Esophagus squamous epithelium (tissue), 5 donors: ENCODE results near the gene CTNNB1. TPM values are rescaled to one million over a fixed set of nuclear protein-coding genes. Genes with fewer than 3 reads are reported as not detected.
A peak's percentile ranks its signal among the peaks of the same experiment; 100 is the strongest.

Experiments
- DNase-seq: peaks from one replicate; lab custom pipeline; 2025; lab: John Stamatoyannopoulos, UW
- H3K27ac ChIP-seq, 4 donors: fragments of 200-600 bp; sonication (generic); one replicate each; pipeline ENCODE4 v1.5.1; 2016 to 2019; ENCODE audit warnings: mild to moderate bottlenecking in 1 of 4
- H3K27me3 ChIP-seq, 4 donors: fragments of 200-600 bp; sonication (generic); 1 replicate in 3 of 4; 2 replicates in 1 of 4; pipeline versions ENCODE4 v1.5.1 to v1.6.0; 2017 to 2021; ENCODE audit warnings: antibody characterized with exemption in 1 of 4
- H3K36me3 ChIP-seq, 3 donors: fragments of 200-600 bp; sonication (generic); one replicate each; pipeline ENCODE4 v1.5.1; 2016 to 2019
- H3K4me1 ChIP-seq, 3 donors: fragments of 200-600 bp; sonication (generic); one replicate each; pipeline ENCODE4 v1.5.1; 2017 to 2019
- H3K4me3 ChIP-seq, 4 donors: fragments of 200-600 bp; sonication (generic); 1 replicate in 3 of 4; 2 replicates in 1 of 4; pipeline ENCODE4 v1.5.1; 2016 to 2019; ENCODE audit warnings: mild to moderate bottlenecking in 2 of 4, moderate library complexity in 1 of 4
- H3K9me3 ChIP-seq, 3 donors: fragments of 200-600 bp; sonication (generic); one replicate each; pipeline ENCODE4 v1.5.1; 2016 to 2019
- POLR2A ChIP-seq, 4 donors: fragments of 450-650 bp; IDR thresholded peaks; one replicate each; pipeline ENCODE4 v1.6.1; 2017; ENCODE audit warnings: antibody characterized with exemption in 4 of 4, mild to moderate bottlenecking in 4 of 4, moderate library complexity in 3 of 4
- WGBS, 2 donors: methylation state at CpG; one replicate each; pipeline ENCODE4 v1.1.5; 2018; 5-methylcytosine and 5-hydroxymethylcytosine counted together
- intact Hi-C: fragments of 100-400 bp; cut with DNase I; formaldehyde crosslinking; loops from one replicate; pipeline ENCODE4 v1.15.0; 2022
- total RNA-seq, 4 donors: library from RNA; depleted of rRNA; stranded (reverse); fragments of >200 nt; gene quantifications; one replicate each; pipeline ENCODE4 v1.1.0, GENCODE V29; 2016
- TF ChIP-seq, protein P1 (sequence below), 6 experiments: fragments of 450-650 bp in 4 of 6; fragments of 200-600 bp in 2 of 6; sonication (generic) in 2 of 6; IDR thresholded peaks; one replicate each; pipeline ENCODE4 v1.5.1; 2016 to 2019; ENCODE audit warnings: antibody characterized with exemption in 6 of 6, mild to moderate bottlenecking in 4 of 6, moderate library complexity in 4 of 6
- donor health status: DM: yes; HTN: yes; CAD: no.

The CTNNB1 gene
- total RNA-seq, 4 donors from 2014 or later: 219 to 430 (median 290) TPM

DNA sequence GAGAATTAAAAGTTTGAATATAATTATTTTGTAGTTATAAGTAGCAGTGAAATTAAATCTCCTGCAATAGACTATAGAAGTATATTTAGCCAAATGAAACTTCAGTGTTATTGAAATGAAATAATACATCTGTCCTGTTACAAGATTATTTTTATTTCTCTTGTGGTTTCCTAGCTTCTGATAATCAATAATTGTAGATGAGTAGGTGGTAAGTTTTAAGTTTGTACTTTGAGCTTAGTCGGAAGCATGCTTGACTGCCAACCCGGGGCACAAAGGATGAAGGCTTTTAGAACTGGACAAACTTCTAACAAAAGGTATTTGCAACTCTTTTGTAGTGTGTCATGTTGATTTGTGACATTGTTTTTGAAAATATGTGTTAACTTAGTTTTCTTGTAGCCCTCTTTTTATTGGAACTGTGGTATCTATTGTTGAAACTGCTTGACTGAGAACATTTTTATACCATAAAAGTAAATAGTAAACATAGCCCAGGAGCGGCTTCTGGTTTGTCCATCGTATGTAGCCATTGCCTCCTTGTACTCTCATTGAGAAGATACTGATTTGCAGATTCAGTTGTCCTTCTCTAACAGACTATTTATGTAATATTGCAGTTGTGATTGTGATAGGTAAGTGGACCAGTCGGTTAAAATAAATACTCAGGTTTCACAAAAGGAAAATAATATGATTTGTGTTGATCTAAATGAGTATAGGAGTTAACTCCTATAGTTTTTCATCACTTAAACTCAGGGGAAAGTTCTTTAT is 2.9 kb downstream of the CTNNB1 start:
- Histone ChIP-seq H3K4me1 (peaks cover 15 to 70% (median 41%) of the 10 kb centered on the region in 3 donors), H3K9me3 (no peaks in the 10 kb centered on the region), H3K27ac (peak overlapping the region; percentile 2 to 99 (median 53)), H3K4me3 (peak overlapping the region; percentile 87 to 95 (median 94)), H3K27me3 (no peaks in the 10 kb centered on the region), H3K36me3 (no peaks in the 10 kb centered on the region)
- TF ChIP-seq, protein P1, sequence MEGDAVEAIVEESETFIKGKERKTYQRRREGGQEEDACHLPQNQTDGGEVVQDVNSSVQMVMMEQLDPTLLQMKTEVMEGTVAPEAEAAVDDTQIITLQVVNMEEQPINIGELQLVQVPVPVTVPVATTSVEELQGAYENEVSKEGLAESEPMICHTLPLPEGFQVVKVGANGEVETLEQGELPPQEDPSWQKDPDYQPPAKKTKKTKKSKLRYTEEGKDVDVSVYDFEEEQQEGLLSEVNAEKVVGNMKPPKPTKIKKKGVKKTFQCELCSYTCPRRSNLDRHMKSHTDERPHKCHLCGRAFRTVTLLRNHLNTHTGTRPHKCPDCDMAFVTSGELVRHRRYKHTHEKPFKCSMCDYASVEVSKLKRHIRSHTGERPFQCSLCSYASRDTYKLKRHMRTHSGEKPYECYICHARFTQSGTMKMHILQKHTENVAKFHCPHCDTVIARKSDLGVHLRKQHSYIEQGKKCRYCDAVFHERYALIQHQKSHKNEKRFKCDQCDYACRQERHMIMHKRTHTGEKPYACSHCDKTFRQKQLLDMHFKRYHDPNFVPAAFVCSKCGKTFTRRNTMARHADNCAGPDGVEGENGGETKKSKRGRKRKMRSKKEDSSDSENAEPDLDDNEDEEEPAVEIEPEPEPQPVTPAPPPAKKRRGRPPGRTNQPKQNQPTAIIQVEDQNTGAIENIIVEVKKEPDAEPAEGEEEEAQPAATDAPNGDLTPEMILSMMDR (IDR thresholded peaks at IDR 0.05): no peak
- no peak for TF ChIP-seq POLR2A (IDR thresholded peaks at IDR 0.05)
- intact Hi-C loops: no loop called here
- 19 to 21% methylated on average over 5 of the region's 5 CpGs for WGBS, 2 donors
- DNase-seq: no peak

DNA sequence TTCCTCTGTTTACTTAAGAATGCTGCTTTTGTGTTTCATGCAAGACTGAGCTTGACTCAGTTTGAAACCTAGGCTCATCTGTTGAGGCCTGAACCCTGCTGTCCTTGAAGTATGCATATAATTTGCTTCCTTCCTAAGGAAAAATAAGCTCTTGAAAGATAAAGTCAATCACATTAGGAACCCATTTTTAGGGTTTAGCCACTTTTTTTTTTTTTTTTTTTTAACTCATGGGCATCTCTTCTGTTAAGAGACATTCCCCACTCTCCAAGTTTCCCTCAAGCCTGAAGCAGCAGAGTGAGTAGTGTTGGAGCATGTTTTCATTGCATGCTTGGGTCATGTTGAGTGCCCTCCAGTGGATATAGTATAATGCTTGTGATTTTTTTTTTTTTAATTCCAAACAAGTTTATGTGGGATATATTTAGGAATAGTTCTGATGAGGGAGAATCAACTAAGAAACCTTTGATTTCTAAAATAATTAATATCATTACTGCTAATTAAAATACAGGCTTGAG is 3.6 kb downstream of the CTNNB1 start:
- peak overlapping the region in 3 of 4 donors; percentile 87 to 95 (median 93) for H3K4me3 ChIP-seq
- H3K27ac ChIP-seq: peak overlapping the region in 3 of 4 donors; percentile 7 to 99 (median 99)
- intact Hi-C loops: no loop called here
- no peak for TF ChIP-seq POLR2A (IDR thresholded peaks at IDR 0.05)
- TF ChIP-seq, protein P1 (IDR thresholded peaks at IDR 0.05): peak in 5 of 6 experiments; percentile 9 to 42 (median 31)
- no peaks in the 10 kb centered on the region for H3K9me3 ChIP-seq
- peaks cover 15 to 77% (median 47%) of the 10 kb centered on the region in 3 donors for H3K4me1 ChIP-seq
- DNase-seq: no peak
- H3K27me3 ChIP-seq: no peaks in the 10 kb centered on the region
- no peaks in the 10 kb centered on the region for H3K36me3 ChIP-seq

DNA sequence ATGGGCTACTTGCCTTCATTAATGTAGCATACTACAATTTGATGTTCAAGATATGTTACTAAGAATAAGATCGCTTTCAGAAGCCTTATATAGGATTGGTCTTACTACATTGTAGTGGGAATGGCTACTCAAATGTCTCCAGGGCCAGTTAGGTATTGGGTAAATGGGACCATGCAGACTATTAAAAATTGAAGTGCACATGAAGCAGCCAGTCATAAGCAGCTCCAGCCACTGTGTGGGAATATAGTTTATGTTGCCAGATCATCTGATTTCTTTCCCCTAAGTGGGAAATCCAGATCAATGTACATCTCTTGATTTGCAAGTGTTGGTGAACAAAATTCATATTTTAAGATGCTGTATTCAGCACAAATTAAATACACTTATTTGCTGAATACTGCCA is 5.1 kb downstream of the CTNNB1 start:
- Histone ChIP-seq H3K9me3 (no peaks in the 10 kb centered on the region), H3K27ac (no peak overlapping the region), H3K4me3 (peak overlapping the region in 1 of 4 donors; percentile 1), H3K4me1 (peaks cover 15 to 85% (median 47%) of the 10 kb centered on the region in 3 donors), H3K36me3 (no peaks in the 10 kb centered on the region), H3K27me3 (no peaks in the 10 kb centered on the region)
- no peak for DNase-seq
- TF ChIP-seq, protein P1 (IDR thresholded peaks at IDR 0.05): no peak
- TF ChIP-seq POLR2A (IDR thresholded peaks at IDR 0.05): no peak
- intact Hi-C loops: no loop called here
- 71 to 73% methylated on average over 1 of the region's 1 CpG for WGBS, 2 donors

DNA sequence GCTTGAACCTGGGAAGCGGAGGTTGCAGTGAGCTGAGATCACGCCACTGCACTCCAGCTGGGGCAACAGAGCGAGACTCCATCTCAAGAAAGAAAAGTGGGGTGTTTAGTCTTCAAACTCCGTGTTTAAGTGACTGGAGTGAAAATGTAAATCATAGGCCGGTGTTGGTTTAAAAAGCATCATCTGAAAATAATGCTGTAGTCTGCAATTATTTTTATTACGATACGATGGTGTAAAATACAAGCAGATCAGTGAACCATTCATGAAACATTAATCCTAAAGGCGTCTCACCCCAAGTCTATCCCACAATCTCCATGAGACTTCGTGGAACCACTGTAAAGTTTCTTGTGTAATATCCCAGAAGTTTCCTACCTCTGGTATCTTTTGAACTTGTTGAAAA is 6.3 kb downstream of the CTNNB1 start:
- Histone ChIP-seq H3K36me3 (peaks cover 0 to 6% (median 0%) of the 10 kb centered on the region in 3 donors), H3K27ac (no peak overlapping the region), H3K27me3 (no peaks in the 10 kb centered on the region), H3K4me3 (peak overlapping the region in 1 of 4 donors; percentile 18), H3K9me3 (no peaks in the 10 kb centered on the region), H3K4me1 (peaks cover 15 to 86% (median 47%) of the 10 kb centered on the region in 3 donors)
- intact Hi-C loops: no loop called here
- TF ChIP-seq, protein P1 (IDR thresholded peaks at IDR 0.05): no peak
- TF ChIP-seq POLR2A (IDR thresholded peaks at IDR 0.05): no peak
- WGBS, 2 donors: 70% methylated on average over 8 to 9 of the region's 9 CpGs
- DNase-seq: no peak

DNA sequence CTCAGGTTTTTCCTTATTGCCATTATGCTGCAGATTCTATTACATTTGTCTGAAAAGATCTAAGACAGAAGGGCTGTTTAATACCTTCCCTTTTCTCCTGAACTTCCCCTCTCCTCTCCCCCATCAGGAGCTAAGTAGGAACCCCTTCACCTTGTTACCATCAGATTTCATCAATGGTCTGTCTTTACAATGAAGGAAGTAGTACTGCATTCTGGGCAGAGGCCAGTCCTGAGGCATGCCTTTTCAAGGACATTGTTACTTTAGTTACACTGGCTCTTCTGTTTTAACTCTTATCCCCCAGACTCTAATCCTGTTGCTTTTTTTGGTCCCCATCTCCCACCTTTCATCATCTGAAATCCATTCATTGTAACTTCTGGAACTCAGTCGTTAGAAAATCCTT is 8.1 kb downstream of the CTNNB1 start:
- no peaks in the 10 kb centered on the region for H3K9me3 ChIP-seq
- no peaks in the 10 kb centered on the region for H3K27me3 ChIP-seq
- 14 to 21% methylated on average over 1 of the region's 1 CpG for WGBS, 2 donors
- no peak overlapping the region for H3K27ac ChIP-seq
- H3K36me3 ChIP-seq: peaks cover 0 to 9% (median 0%) of the 10 kb centered on the region in 3 donors
- H3K4me3 ChIP-seq: no peak overlapping the region
- peaks cover 7 to 82% (median 47%) of the 10 kb centered on the region in 3 donors for H3K4me1 ChIP-seq
- TF ChIP-seq, protein P1 (IDR thresholded peaks at IDR 0.05): no peak
- TF ChIP-seq POLR2A (IDR thresholded peaks at IDR 0.05): no peak
- intact Hi-C loops: no loop called here
- no peak for DNase-seq
